Lower leg skin (tissue), 4 donors: ENCODE measurements around the gene DOK6. TPM values are rescaled to one million over a fixed set of nuclear protein-coding genes. Genes with fewer than 3 reads are reported as not detected.

ENCODE experiments used
- DNase-seq, 2 donors: peaks; one replicate each; pipeline ENCODE4 v3.0.0-alpha.2; 2019; ENCODE audit warnings: low spot score in 2 of 2
- H3K4me3 ChIP-seq: fragments of 200-600 bp; sonication (generic); 2 replicates; pipeline ENCODE4 v1.5.1; 2017; ENCODE audit warnings: mild to moderate bottlenecking, low read depth; ENCODE audit not compliant: poor library complexity, severe bottlenecking
- CTCF ChIP-seq, 3 donors: fragments of 450-650 bp; IDR thresholded peaks; one replicate each; pipeline ENCODE4 v1.5.1; 2016; ENCODE audit warnings: antibody characterized with exemption in 3 of 3, mild to moderate bottlenecking in 3 of 3, moderate library complexity in 2 of 3
- POLR2A ChIP-seq, 2 donors: fragments of 450-650 bp; IDR thresholded peaks; one replicate each; pipeline ENCODE4 v1.6.1; 2016 to 2017; ENCODE audit warnings: antibody characterized with exemption in 2 of 2, mild to moderate bottlenecking in 1 of 2, moderate library complexity in 1 of 2
- WGBS, 2 donors: methylation state at CpG; one replicate each; pipeline ENCODE4 v1.1.5; 2018; 5-methylcytosine and 5-hydroxymethylcytosine counted together
- intact Hi-C: fragments of 100-400 bp; cut with DNase I; formaldehyde crosslinking; loops from one replicate; pipeline ENCODE4 v1.15.0; 2023; ENCODE audit warnings: low total_unique reads
- total RNA-seq, 4 donors: library from RNA; depleted of rRNA; stranded (reverse); fragments of >200 nt; gene quantifications; one replicate each; pipeline ENCODE4 v1.1.0, GENCODE V29; 2016

DOK6 gene
- total RNA-seq, 4 donors from 2014 or later, result 0.21 to 0.45 (median 0.42) TPM

GRCh38 chr18:69590150-69590549 is 189.5 kb downstream of the DOK6 start:
- intact Hi-C loops, result no loop called here
- DNase-seq, result no peak
- no peak overlapping the region for H3K4me3 ChIP-seq
- 72% methylated on average over 3 of the region's 3 CpGs for WGBS, 2 donors
- TF ChIP-seq CTCF (IDR thresholded peaks at IDR 0.05) (no peak), POLR2A (IDR thresholded peaks at IDR 0.05) (no peak)

GRCh38 chr18:69596345-69596744 is 195.7 kb downstream of the DOK6 start:
- DNase-seq, result no peak
- intact Hi-C loops, result no loop called here
- no peak overlapping the region for H3K4me3 ChIP-seq
- TF ChIP-seq CTCF (IDR thresholded peaks at IDR 0.05), result no peak
- TF ChIP-seq POLR2A (IDR thresholded peaks at IDR 0.05), result no peak
- WGBS, 2 donors, result 93 to 94% methylated on average over 4 of the region's 4 CpGs

DNA sequence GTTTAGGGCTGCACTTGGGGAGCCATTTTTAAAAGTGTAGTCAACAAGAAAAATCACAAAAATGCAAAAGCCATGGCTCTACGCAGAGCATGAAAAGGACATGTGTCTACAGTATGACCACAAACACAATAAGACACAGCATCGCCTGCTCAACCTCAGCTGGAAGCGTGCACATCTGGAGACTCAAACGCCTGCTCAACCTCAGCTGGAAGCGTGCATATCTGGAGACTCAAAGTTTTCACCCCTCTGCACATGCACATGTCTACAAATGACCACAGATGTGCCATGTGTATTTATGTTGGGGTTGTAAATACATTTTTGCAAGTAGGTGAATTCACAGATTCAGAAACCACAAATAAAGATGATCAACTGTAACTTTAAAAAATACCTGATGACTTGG is 196.9 kb downstream of the DOK6 start:
- no peak overlapping the region for H3K4me3 ChIP-seq
- WGBS, 2 donors, result 78 to 80% methylated on average over 5 of the region's 5 CpGs
- no peak for DNase-seq
- no peak for TF ChIP-seq CTCF (IDR thresholded peaks at IDR 0.05)
- intact Hi-C loops, result no loop called here

- intact Hi-C loops, result no loop called here
- no peak for DNase-seq
- no peak for TF ChIP-seq CTCF (IDR thresholded peaks at IDR 0.05)
- no peak for TF ChIP-seq POLR2A (IDR thresholded peaks at IDR 0.05)
- 84 to 85% methylated on average over 8 of the region's 8 CpGs for WGBS, 2 donors
- no peak overlapping the region for H3K4me3 ChIP-seq
Measured at GRCh38 chr18:69599377-69599776, 198.7 kb downstream of the DOK6 start.

- intact Hi-C loops, result no loop called here
- DNase-seq, result no peak
- H3K4me3 ChIP-seq, result no peak overlapping the region
- 90 to 91% methylated on average over 15 of the region's 15 CpGs for WGBS, 2 donors
- TF ChIP-seq POLR2A (IDR thresholded peaks at IDR 0.05) (no peak), CTCF (IDR thresholded peaks at IDR 0.05) (no peak)
Measured at GRCh38 chr18:69612242-69612641, 211.6 kb downstream of the DOK6 start.

- 87 to 94% methylated on average over 4 of the region's 4 CpGs for WGBS, 2 donors
- no peak for TF ChIP-seq CTCF (IDR thresholded peaks at IDR 0.05)
- no peak for TF ChIP-seq POLR2A (IDR thresholded peaks at IDR 0.05)
- no peak overlapping the region for H3K4me3 ChIP-seq
- intact Hi-C loops, result no loop called here
- no peak for DNase-seq
Measured at GRCh38 chr18:69616114-69616513, 215.4 kb downstream of the DOK6 start.
